ENCODE results near the gene WDR44. TPM values are rescaled to one million over a fixed set of nuclear protein-coding genes. Genes with fewer than 3 reads are reported as not detected.
A peak's percentile ranks its signal among the peaks of the same experiment; 100 is the strongest.
"Not testable (repeated sequence)": the region's sequence is repeated elsewhere in the genome, so short reads cannot be mapped to it uniquely, and the experiment has no call there.

The WDR44 gene
- total RNA-seq, 1 donor: 25.3 TPM

DNA sequence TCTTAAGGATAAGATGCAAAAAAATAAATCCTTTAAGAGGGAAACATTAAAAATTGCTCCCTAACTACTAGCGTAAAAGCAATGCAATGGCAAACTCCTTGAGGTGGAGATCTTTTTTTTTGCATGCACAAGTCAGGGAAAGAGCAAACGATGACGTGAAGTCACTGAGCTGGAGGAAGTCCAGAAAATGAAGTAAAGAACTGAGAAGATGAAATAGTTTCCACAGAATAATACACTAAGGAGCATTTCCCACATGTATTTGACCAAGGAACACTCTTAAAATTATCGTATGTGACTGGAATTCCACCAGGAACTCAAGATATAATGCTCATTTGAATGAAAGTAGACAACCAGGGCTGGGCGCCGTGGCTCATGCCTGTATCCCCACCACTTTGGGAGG lies 128.7 kb downstream of the WDR44 start:
- H3K4me3 ChIP-seq (ENCODE audit: low read depth, low read length): no peak overlapping the region
- TF ChIP-seq, protein P1, sequence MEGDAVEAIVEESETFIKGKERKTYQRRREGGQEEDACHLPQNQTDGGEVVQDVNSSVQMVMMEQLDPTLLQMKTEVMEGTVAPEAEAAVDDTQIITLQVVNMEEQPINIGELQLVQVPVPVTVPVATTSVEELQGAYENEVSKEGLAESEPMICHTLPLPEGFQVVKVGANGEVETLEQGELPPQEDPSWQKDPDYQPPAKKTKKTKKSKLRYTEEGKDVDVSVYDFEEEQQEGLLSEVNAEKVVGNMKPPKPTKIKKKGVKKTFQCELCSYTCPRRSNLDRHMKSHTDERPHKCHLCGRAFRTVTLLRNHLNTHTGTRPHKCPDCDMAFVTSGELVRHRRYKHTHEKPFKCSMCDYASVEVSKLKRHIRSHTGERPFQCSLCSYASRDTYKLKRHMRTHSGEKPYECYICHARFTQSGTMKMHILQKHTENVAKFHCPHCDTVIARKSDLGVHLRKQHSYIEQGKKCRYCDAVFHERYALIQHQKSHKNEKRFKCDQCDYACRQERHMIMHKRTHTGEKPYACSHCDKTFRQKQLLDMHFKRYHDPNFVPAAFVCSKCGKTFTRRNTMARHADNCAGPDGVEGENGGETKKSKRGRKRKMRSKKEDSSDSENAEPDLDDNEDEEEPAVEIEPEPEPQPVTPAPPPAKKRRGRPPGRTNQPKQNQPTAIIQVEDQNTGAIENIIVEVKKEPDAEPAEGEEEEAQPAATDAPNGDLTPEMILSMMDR (IDR thresholded peaks at IDR 0.05; ENCODE audit: insufficient read depth, low read length): no peak
- DNase-seq (ENCODE audit: low read depth): peak; percentile 43

DNA sequence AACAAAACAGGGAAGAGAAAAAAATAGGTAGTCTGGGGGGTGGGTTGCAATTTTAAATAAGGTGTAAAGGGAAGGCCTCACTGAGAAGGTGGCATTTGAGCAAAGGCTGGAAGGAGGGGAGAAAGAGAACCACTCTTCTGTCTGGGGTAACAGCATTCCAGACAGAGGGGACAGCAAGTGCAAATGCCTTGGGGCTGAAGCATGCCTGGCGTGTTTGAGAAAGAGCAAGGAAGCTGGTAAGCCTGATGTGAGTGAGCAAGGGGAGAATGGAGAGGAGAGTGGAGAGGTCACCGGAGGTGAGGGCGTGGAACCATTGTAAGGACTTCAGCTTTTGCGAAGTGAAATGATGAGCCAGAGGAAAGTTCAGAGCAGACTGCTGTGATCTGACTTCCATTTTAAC lies 130.0 kb downstream of the WDR44 start:
- TF ChIP-seq, protein P1 (IDR thresholded peaks at IDR 0.05; ENCODE audit: insufficient read depth, low read length): no peak
- no peak overlapping the region for H3K4me3 ChIP-seq (ENCODE audit: low read depth, low read length)
- DNase-seq (ENCODE audit: low read depth): no peak

DNA sequence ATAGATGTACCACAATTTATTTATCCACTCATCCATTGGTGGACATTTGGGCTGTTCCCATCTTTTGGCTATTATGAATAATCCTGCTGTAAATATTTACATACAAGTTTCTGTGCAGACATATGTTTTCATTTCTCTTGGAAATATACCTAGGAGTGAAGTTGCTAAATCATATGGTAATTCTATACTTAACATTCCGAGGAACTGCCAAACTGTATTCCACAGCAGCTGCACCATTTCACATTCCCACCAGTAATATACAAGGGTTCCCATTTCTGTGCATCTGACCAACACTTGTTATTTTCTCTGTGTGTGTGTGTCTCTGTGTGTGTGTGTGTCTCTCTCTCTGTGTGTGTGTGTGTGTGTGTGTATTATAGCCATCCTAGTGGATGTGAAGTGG lies 134.3 kb downstream of the WDR44 start:
- TF ChIP-seq, protein P1 (IDR thresholded peaks at IDR 0.05; ENCODE audit: insufficient read depth, low read length): no peak
- no peak overlapping the region for H3K4me3 ChIP-seq (ENCODE audit: low read depth, low read length)
- DNase-seq (ENCODE audit: low read depth): no peak

DNA sequence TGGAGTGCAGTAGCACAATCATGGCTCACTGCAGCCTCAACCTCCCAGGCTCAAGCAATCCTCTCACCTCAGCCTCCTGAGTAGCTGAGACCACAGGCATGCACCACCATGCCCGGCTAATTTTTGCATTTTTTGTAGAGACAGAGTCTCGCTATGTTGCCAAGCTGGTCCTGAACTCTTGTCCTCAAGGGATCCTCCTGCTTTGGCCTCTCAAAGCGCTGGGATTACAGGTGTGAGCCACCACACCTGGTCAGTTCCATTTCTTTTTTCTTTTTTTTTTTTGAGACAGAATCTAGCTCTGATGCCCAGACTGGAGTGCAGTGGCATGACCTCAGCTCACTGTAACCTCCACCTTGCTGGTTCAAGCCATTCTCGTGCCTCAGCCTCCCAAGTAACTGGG lies 136.5 kb downstream of the WDR44 start:
- DNase-seq (ENCODE audit: low read depth); H3K4me3 ChIP-seq (ENCODE audit: low read depth, low read length): not testable (repeated sequence)

DNA sequence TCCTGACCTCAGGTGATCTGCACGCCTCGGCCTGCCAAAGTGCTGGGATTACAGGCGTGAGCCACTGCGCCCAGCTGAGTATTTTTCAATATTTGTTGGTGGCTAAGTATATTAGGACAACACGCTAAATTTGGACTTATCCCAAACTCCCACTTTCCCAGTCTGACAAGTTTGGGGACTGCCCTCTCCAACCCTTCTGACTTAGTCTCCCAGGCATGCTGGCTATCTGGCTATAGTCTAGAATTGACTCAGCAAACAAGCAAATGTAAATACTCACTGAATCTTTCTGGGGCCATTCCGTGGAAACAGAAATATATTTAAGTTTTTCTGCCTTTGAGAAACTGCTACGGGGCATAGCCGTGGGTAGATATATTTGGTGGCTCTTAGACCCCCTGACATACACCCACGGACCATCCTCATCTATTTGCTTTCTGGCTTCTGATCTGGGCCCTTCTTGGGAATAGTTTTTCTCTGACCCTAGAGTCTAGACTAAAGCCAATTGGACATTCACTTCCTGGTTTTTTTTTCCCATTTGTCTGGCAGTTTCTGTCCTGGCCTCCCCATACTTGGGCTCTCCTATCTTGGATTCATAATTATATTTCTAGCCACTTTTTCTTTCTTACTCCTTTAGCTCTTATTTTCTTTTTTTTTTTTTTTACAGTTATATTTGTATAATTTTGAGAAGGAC lies 138.5 kb downstream of the WDR44 start:
- no peak overlapping the region for H3K4me3 ChIP-seq (ENCODE audit: low read depth, low read length)
- TF ChIP-seq, protein P1 (IDR thresholded peaks at IDR 0.05; ENCODE audit: insufficient read depth, low read length): no peak
- DNase-seq (ENCODE audit: low read depth): no peak

GRCh38 chrX:118486693-118487092 lies 140.8 kb downstream of the WDR44 start:
- DNase-seq (ENCODE audit: low read depth): not testable (repeated sequence)

DNA sequence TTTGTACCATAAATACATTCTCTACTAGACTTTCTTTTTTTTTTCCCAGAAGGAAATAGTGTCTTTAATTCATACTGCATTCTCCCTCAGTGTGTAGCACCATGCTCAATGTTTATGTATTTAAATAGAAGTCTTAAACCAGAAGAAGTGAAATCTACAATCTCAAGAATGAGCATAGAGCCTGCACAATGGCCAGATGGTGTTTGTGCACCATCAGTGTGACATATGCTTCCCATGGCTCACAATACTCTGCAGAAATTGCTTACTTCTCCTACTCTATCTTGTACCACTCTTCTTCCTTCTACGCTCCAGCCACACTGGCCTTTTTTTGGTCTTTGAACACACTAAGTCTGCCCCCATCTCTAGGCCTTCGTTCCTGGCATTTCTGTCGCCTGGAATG lies 147.1 kb downstream of the WDR44 start:
- DNase-seq (ENCODE audit: low read depth): no peak
- no peak overlapping the region for H3K4me3 ChIP-seq (ENCODE audit: low read depth, low read length)
- TF ChIP-seq, protein P1 (IDR thresholded peaks at IDR 0.05; ENCODE audit: insufficient read depth, low read length): no peak

More at GRCh38 chrX:118486693-118487092, 140.8 kb downstream of the WDR44 start:
- not testable (repeated sequence) for H3K4me3 ChIP-seq (ENCODE audit: low read depth, low read length)

DNA sequence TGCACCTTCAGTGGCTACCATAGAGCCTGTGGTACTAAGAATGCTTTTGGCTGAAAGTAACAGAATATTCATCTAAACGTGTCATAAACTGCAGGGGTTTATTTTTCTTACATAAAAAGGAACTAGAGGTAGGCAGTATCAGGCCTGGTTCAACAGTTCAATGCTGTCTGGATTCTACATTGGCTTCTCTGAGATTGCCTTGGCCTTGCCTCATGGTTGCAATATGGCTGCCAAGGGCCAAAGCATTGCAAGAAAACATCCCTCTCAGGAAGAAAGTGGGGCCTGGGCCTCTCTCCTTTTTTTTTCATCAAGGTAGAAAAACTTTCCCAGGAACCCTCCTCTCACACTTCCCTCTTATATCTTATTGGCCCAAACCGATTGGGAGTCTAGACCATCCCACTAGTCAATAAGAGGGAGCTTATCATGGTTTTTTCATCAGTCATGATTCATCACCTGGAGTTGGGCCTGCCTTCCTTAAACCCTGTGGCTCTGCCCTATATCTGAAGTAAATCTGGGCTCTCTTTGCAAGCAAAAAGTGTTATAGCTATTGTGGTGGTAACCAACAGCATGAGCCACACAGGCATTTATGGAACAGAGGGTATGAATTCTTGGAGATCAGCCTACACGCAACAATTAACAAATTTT lies 147.9 kb downstream of the WDR44 start:
- TF ChIP-seq, protein P1 (IDR thresholded peaks at IDR 0.05; ENCODE audit: insufficient read depth, low read length): no peak
- H3K4me3 ChIP-seq (ENCODE audit: low read depth, low read length): no peak overlapping the region
- no peak for DNase-seq (ENCODE audit: low read depth)

All from fibroblast of the aortic adventitia (primary cell).